PC-9 (cell line): Measurements from ENCODE around the gene AKAP5. TPM values are rescaled to one million over a fixed set of nuclear protein-coding genes. Genes with fewer than 3 reads are reported as not detected.

Experiments
- BruUV-seq: library from RNA; stranded (reverse); fragments of 400-500 nt; replicated peaks from 2 replicates; lab custom pipeline; 2021; lab: Mats Ljungman, UMichigan
- CTCF ChIA-PET: fragments of 300-600 bp; sonication (Branson Sonifier 250); formaldehyde crosslinking; loops from one replicate; lab custom pipeline; 2022; ENCODE audit warnings: antibody characterized with exemption; lab: Charles Lee
- POLR2A ChIA-PET: fragments of 300-600 bp; sonication (Branson Sonifier 250); formaldehyde crosslinking; loops from one replicate; lab custom pipeline; 2022; ENCODE audit warnings: antibody characterized with exemption; ENCODE audit not compliant: unreplicated experiment; lab: Charles Lee
- DNase-seq, 2 experiments: peaks; one replicate each; pipeline versions ENCODE4 v3.0.0 to v3.0.0-alpha.2; 2015 to 2022; ENCODE audit warnings: mixed read lengths in 1 of 2
- H2AFZ ChIP-seq: fragments of 200-600 bp; sonication (generic); 2 replicates; pipeline ENCODE4 v1.8.1; 2017; ENCODE audit warnings: antibody characterized with exemption
- H3F3A ChIP-seq: fragments of 200-600 bp; sonication (generic); 2 replicates; pipeline ENCODE4 v1.8.1; 2017; ENCODE audit warnings: antibody characterized with exemption, mild to moderate bottlenecking, low read depth; ENCODE audit not compliant: insufficient read depth
- H3K27ac ChIP-seq: fragments of 200-600 bp; sonication (generic); 2 replicates; pipeline ENCODE4 v1.6.1; 2016; ENCODE audit warnings: mixed run types
- H3K27me3 ChIP-seq: fragments of 200-600 bp; sonication (generic); 2 replicates; pipeline ENCODE4 v1.6.1; 2016; ENCODE audit warnings: low read depth, mixed run types; ENCODE audit not compliant: insufficient read depth
- H3K36me3 ChIP-seq: fragments of 200-600 bp; sonication (generic); 2 replicates; pipeline ENCODE4 v1.6.1; 2016; ENCODE audit warnings: low read depth, mixed run types
- H3K4me1 ChIP-seq: fragments of 200-600 bp; sonication (generic); replicated peaks from 2 replicates; pipeline ENCODE4 v1.6.1; 2016; ENCODE audit warnings: mixed run types; ENCODE audit not compliant: insufficient read depth
- H3K4me2 ChIP-seq: fragments of 200-600 bp; sonication (generic); 2 replicates; pipeline ENCODE4 v1.6.1; 2017; ENCODE audit warnings: mixed run types
- H3K4me3 ChIP-seq: fragments of 200-600 bp; sonication (generic); 2 replicates; pipeline ENCODE4 v1.6.1; 2016; ENCODE audit warnings: mixed run types
- H3K79me2 ChIP-seq: fragments of 200-600 bp; sonication (generic); 2 replicates; pipeline ENCODE4 v1.6.1; 2017; ENCODE audit warnings: low read depth, mixed run types
- H3K9me2 ChIP-seq: fragments of 200-600 bp; sonication (generic); 2 replicates; pipeline ENCODE4 v1.8.1; 2017; ENCODE audit warnings: mild to moderate bottlenecking; ENCODE audit not compliant: insufficient read depth
- H3K9me3 ChIP-seq: fragments of 200-600 bp; sonication (generic); 2 replicates; pipeline ENCODE4 v1.8.1; 2016; ENCODE audit warnings: low read depth; ENCODE audit not compliant: insufficient read depth
- H4K20me1 ChIP-seq: fragments of 200-600 bp; sonication (generic); 2 replicates; pipeline ENCODE4 v1.8.1; 2017; ENCODE audit not compliant: insufficient read depth
- CTCF ChIP-seq: fragments of 200-600 bp; sonication (generic); conservative IDR thresholded peaks from 2 replicates; pipeline ENCODE4 v1.6.1; 2017; ENCODE audit warnings: mixed run types, antibody characterized with exemption, mild to moderate bottlenecking, moderate library complexity
- EZH2 ChIP-seq: fragments of 200-600 bp; sonication (generic); IDR thresholded peaks from 2 replicates; pipeline ENCODE4 v1.8.0; 2017; ENCODE audit warnings: antibody characterized with exemption, low read depth
- intact Hi-C: fragments of 100-400 bp; cut with micrococcal nuclease; formaldehyde crosslinking; loops from one replicate; pipeline ENCODE4 v1.10.0; 2022; ENCODE audit not compliant: unreplicated experiment
- total RNA-seq: library from RNA; stranded (reverse); gene quantifications from 2 replicates; pipeline ENCODE4 v1.2.3, GENCODE V29; 2021

AKAP5 gene
- total RNA-seq, 1 experiment from 2014 or later, result 0.72 TPM

GRCh38 chr14:64467566-64467965 lies 2.3 kb downstream of the AKAP5 start:
- CTCF ChIA-PET, result no interaction called here

GRCh38 chr14:64468451-64468850 lies 3.2 kb downstream of the AKAP5 start:
- POLR2A ChIA-PET, result no interaction called here
- H3K27me3 ChIP-seq, result no peaks in the 10 kb centered on the region
- intact Hi-C loops, result no loop called here

More at GRCh38 chr14:64467566-64467965, 2.3 kb downstream of the AKAP5 start:
- Histone ChIP-seq H3K9me3 (no peaks in the 10 kb centered on the region), H3K27ac (no peak overlapping the region), H3K79me2 (no peaks in the 10 kb centered on the region), H3K4me3 (no peak overlapping the region), H3K36me3 (no peaks in the 10 kb centered on the region), H3K4me2 (no peak overlapping the region), H3K27me3 (no peaks in the 10 kb centered on the region), H3F3A (peaks cover 29% of the 10 kb centered on the region; the same call in 1 of the 2 replicates), H2AFZ (no peak overlapping the region), H3K9me2 (no peaks in the 10 kb centered on the region), H3K4me1 (peaks cover 7% of the 10 kb centered on the region; the same call in 1 of the 2 replicates), H4K20me1 (no peaks in the 10 kb centered on the region)
- no TSS peak for BruUV-seq
- TF ChIP-seq EZH2 (no peak), CTCF (no peak)
- no peak for DNase-seq
- intact Hi-C loops, result no loop called here
- POLR2A ChIA-PET, result no interaction called here

GRCh38 chr14:64474041-64474440 lies 8.7 kb downstream of the AKAP5 start:
- Histone ChIP-seq H3K27me3 (no peaks in the 10 kb centered on the region), H3K27ac (no peak overlapping the region), H3K36me3 (no peaks in the 10 kb centered on the region), H4K20me1 (no peaks in the 10 kb centered on the region), H3K9me3 (no peaks in the 10 kb centered on the region), H3F3A (no peaks in the 10 kb centered on the region; the same call in 1 of the 2 replicates), H3K4me3 (no peak overlapping the region), H3K4me1 (no peaks in the 10 kb centered on the region), H2AFZ (no peak overlapping the region), H3K9me2 (no peaks in the 10 kb centered on the region), H3K79me2 (no peaks in the 10 kb centered on the region), H3K4me2 (no peak overlapping the region)
- no peak for TF ChIP-seq EZH2
- no peak for TF ChIP-seq CTCF
- intact Hi-C loops, result no loop called here
- ChIA-PET POLR2A (interaction anchor here (0.6 kb wide), 1 partner anchor 136 kb away, joined by 9 read pairs; no protein-coding TSS in a partner anchor), CTCF (no interaction called here)
- no TSS peak for BruUV-seq
- no peak for DNase-seq

More at GRCh38 chr14:64468451-64468850, 3.2 kb downstream of the AKAP5 start:
- H3K4me1 ChIP-seq, result peaks cover 7% of the 10 kb centered on the region; the same call in 1 of the 2 replicates
- H2AFZ ChIP-seq, result no peak overlapping the region
- no peaks in the 10 kb centered on the region for H3K36me3 ChIP-seq
- H3K79me2 ChIP-seq, result no peaks in the 10 kb centered on the region
- H3K9me2 ChIP-seq, result no peaks in the 10 kb centered on the region
- H3F3A ChIP-seq, result peaks cover 23% of the 10 kb centered on the region; the same call in 1 of the 2 replicates
- H3K27ac ChIP-seq, result no peak overlapping the region
- H3K4me2 ChIP-seq, result no peak overlapping the region
- CTCF ChIA-PET, result no interaction called here
- no peak for DNase-seq
- H3K4me3 ChIP-seq, result no peak overlapping the region
- H3K9me3 ChIP-seq, result no peaks in the 10 kb centered on the region
- no peaks in the 10 kb centered on the region for H4K20me1 ChIP-seq
- BruUV-seq, result no TSS peak
- TF ChIP-seq EZH2, result no peak
- TF ChIP-seq CTCF, result no peak
